ENCODE measurements around the gene IGFBP2. TPM values are rescaled to one million over a fixed set of nuclear protein-coding genes. Genes with fewer than 3 reads are reported as not detected.

IGFBP2 gene
- total and polyA plus RNA-seq, 2 experiments from 2014 or later, result 177 to 364 TPM

DNA sequence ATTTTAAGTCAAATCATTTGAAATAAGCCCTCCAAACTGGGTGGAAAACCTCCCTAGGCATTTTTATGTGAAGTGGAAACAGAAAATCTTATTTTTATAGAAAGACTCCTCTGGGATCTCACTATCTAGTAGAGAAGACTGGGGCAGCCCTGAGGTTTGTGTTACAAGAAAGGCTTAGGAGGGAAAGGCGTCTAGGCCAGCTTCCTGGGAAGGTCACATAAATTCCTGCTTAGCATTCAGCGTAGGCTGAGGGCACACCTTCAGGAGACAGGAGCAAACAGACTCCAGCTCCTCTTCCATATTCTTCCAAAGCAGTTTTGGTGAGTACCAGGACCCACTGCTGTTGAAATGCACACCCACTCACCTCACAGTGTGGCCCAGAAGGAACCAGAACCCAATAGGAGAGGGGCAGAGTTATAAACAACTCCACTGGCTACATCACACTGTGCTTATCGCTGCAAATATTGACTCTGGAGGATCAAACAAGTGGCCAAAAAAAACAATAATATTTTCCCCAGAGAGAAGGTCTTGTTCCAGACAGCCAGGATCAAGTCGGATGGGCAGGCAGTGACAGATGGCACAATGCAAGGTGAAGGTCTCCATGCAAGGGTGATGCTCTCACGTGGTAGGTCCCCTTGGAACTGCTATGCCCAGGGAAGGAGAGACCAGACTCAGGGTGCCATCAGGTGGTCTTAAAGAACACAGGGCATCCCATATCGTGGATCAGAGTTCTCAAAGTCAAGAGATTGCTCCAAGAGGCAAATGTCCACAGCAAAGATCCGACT lies 17.7 kb upstream of the IGFBP2 start (continued):
- TF ChIP-seq ZNF462 (CRISPR knock-in tag; IDR thresholded peaks at IDR 0.05), result no peak
- no peak for TF ChIP-seq REST (IDR thresholded peaks at IDR 0.05; ENCODE audit: unreplicated experiment)
- no peak for TF ChIP-seq JUNB (IDR thresholded peaks at IDR 0.05; ENCODE audit: unreplicated experiment)

DNA sequence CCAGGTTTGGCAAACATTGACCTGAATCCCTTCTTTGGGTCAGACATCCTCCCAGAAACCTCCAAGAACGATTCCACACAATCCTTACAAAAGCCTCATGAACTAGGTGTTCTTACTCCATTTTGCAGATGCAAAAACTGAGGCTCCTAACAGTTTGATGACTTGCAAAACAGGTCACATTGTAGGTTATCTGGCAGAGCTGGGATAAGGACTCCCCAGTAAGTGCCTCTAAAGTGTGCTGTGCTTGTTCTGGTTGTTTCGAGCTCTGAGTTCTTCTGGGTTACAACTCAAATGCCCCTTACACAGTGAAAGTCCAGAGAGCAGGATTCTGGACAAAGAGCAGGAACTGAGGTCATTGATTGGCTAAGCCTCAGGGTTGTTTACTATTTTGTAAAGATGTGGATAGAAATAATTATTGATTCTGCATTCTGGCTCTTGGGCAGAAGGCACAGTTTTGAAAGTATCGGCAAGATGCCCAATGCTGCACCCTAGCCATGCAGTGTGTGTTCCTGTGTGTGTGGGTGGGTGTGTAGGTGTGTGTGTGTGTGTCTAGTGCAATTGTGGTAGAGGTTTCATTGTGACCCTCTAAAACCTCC lies 17.0 kb upstream of the IGFBP2 start:
- no peak overlapping the region for H3K4me3 Mint-ChIP-seq
- Histone ChIP-seq H3K4me3 (no peak overlapping the region), H2AFZ (no peak overlapping the region), H3K36me3 (ENCODE audit: insufficient read depth) (no peaks in the 10 kb centered on the region), H4K20me1 (replicated peaks; ENCODE audit: insufficient read depth) (no peaks in the 10 kb centered on the region), H3K27me3 (ENCODE audit: insufficient read depth) (no peaks in the 10 kb centered on the region), H3F3A (replicated peaks; ENCODE audit: low read depth) (0 out of 2 replicates have a peak, but pooled peaks cover 2% of the 10 kb centered on the region), H3K9me2 (ENCODE audit: insufficient read depth) (no peaks in the 10 kb centered on the region), H3K4me1 (ENCODE audit: insufficient read depth) (peaks cover 26% of the 10 kb centered on the region), H3K27ac (ENCODE audit: low read depth) (no peak overlapping the region), H3K79me2 (replicated peaks; ENCODE audit: insufficient read depth) (no peaks in the 10 kb centered on the region), H3K4me2 (no peak overlapping the region)
- H3K4me1 Mint-ChIP-seq, result peaks cover 28% of the 10 kb centered on the region
- no peaks in the 10 kb centered on the region for H3K36me3 Mint-ChIP-seq (ENCODE audit: low read depth)
- no peaks in the 10 kb centered on the region; the same call in 2 of the 3 replicates for H3K9me3 Mint-ChIP-seq
- no peak for TF ChIP-seq STAT1 (IDR thresholded peaks at IDR 0.05; ENCODE audit: unreplicated experiment)
- no peak for TF ChIP-seq EZH2phosphoT487 (IDR thresholded peaks at IDR 0.05; ENCODE audit: unreplicated experiment)
- no peak for TF ChIP-seq ZNF114 (CRISPR knock-in tag; IDR thresholded peaks at IDR 0.05)
- TF ChIP-seq EZH2 (IDR thresholded peaks at IDR 0.05; ENCODE audit: low read depth, unreplicated experiment), result no peak
- ATAC-seq (no peak), DNase-seq (ENCODE audit: low spot score) (no peak)
- peaks cover 9% of the 10 kb centered on the region for H3K27me3 Mint-ChIP-seq (ENCODE audit: insufficient read depth, low read depth, poor library complexity)
- H3K27ac Mint-ChIP-seq, result no peak overlapping the region
